PC-3 (cell line): ENCODE data around the gene EFCAB9. TPM values are rescaled to one million over a fixed set of nuclear protein-coding genes. Genes with fewer than 3 reads are reported as not detected.

ENCODE experiments used
- ATAC-seq: fragments of 200-7000 bp; cut with Tn5 transposase; 2 replicates; pipeline ENCODE4 v1.9.1; 2020; ENCODE audit warnings: mild to moderate bottlenecking, moderate library complexity
- BruUV-seq: library from RNA; stranded (reverse); fragments of 400-500 nt; replicated peaks from 2 replicates; lab custom pipeline; 2021; lab: Mats Ljungman, UMichigan
- CTCF ChIA-PET: fragments of 300-600 bp; sonication (Branson Sonifier 250); formaldehyde crosslinking; loops from one replicate; lab custom pipeline; 2022; ENCODE audit warnings: antibody characterized with exemption; lab: Charles Lee
- POLR2A ChIA-PET: fragments of 300-600 bp; sonication (Branson Sonifier 250); formaldehyde crosslinking; loops from one replicate; lab custom pipeline; 2022; ENCODE audit warnings: antibody characterized with exemption; ENCODE audit not compliant: unreplicated experiment; lab: Charles Lee
- DNase-seq: peaks from one replicate; pipeline ENCODE4 v3.0.0-alpha.2; 2015
- H2AFZ ChIP-seq: fragments of 300-600 bp; sonication (generic); 2 replicates; pipeline ENCODE4 v1.6.0; 2016; ENCODE audit warnings: antibody characterized with exemption, low read length
- H3F3A ChIP-seq: fragments of 300-600 bp; sonication (generic); one replicate; pipeline ENCODE4 v1.6.0; 2017; ENCODE audit warnings: antibody characterized with exemption, low read length, control low read depth, mild to moderate bottlenecking; ENCODE audit not compliant: unreplicated experiment
- H3K27ac ChIP-seq: fragments of 300-600 bp; sonication (generic); 2 replicates; pipeline ENCODE4 v1.5.1; 2016; ENCODE audit warnings: mild to moderate bottlenecking, low read length
- H3K27me3 ChIP-seq: fragments of 300-600 bp; sonication (generic); 2 replicates; pipeline ENCODE4 v1.6.1; 2016; ENCODE audit warnings: low read length, mixed read lengths
- H3K36me3 ChIP-seq: fragments of 300-600 bp; sonication (generic); 2 replicates; pipeline ENCODE4 v1.6.1; 2016; ENCODE audit warnings: low read depth, mixed run types, low read length, mixed read lengths
- H3K4me1 ChIP-seq: fragments of 300-600 bp; sonication (generic); 2 replicates; pipeline ENCODE4 v1.5.1; 2016; ENCODE audit warnings: low read length; ENCODE audit not compliant: insufficient read depth
- H3K4me2 ChIP-seq: fragments of 300-600 bp; sonication (generic); 2 replicates; pipeline ENCODE4 v1.6.0; 2016; ENCODE audit warnings: low read length
- H3K4me3 ChIP-seq: fragments of 300-600 bp; sonication (generic); 2 replicates; pipeline ENCODE4 v1.5.1; 2016; ENCODE audit warnings: mild to moderate bottlenecking, low read length, mixed read lengths
- H3K79me2 ChIP-seq: fragments of 300-600 bp; sonication (generic); 2 replicates; pipeline ENCODE4 v1.6.1; 2017; ENCODE audit warnings: low read length, mixed read lengths
- H3K9ac ChIP-seq: fragments of 300-600 bp; sonication (generic); 2 replicates; pipeline ENCODE4 v1.6.0; 2016; ENCODE audit warnings: mild to moderate bottlenecking, low read length
- H3K9me2 ChIP-seq: fragments of 300-600 bp; sonication (generic); replicated peaks from 2 replicates; pipeline ENCODE4 v1.6.1; 2016; ENCODE audit warnings: mixed run types, low read length, mixed read lengths
- H3K9me3 ChIP-seq: fragments of 300-600 bp; sonication (generic); 2 replicates; pipeline ENCODE4 v1.6.1; 2016; ENCODE audit warnings: low read length, mixed read lengths
- H4K20me1 ChIP-seq: fragments of 300-600 bp; sonication (generic); 2 replicates; pipeline ENCODE4 v1.6.1; 2016; ENCODE audit warnings: low read length, mixed read lengths
- CTCF ChIP-seq: fragments of 300-600 bp; sonication (generic); conservative IDR thresholded peaks from 2 replicates; pipeline ENCODE4 v1.5.1; 2017; ENCODE audit warnings: antibody characterized with exemption, low read depth, mild to moderate bottlenecking, low read length
- EZH2 ChIP-seq: fragments of 300-600 bp; sonication (generic); IDR thresholded peaks from one replicate; pipeline ENCODE4 v1.6.1; 2017; ENCODE audit warnings: antibody characterized with exemption, mild to moderate bottlenecking, low read length; ENCODE audit not compliant: unreplicated experiment
- EZH2phosphoT487 ChIP-seq: fragments of 300-600 bp; sonication (generic); IDR thresholded peaks from 2 replicates; pipeline ENCODE4 v1.6.1; 2018; ENCODE audit warnings: mild to moderate bottlenecking, antibody characterized with exemption, low read length, borderline replicate concordance
- intact Hi-C: fragments of 100-400 bp; cut with micrococcal nuclease; formaldehyde crosslinking; loops from 2 replicates; pipeline ENCODE4 v1.9.0; 2023
- total RNA-seq: library from RNA; depleted of rRNA; stranded (reverse); fragments of >200 nt; gene quantifications from 2 replicates; pipeline ENCODE4 v1.2.3, GENCODE V29; 2014

EFCAB9 gene
- total RNA-seq, 1 experiment from 2014 or later = not detected

GRCh38 chr5:172219296-172219695, 25.3 kb downstream of the EFCAB9 start:
- no peak overlapping the region for H2AFZ ChIP-seq
- no peaks in the 10 kb centered on the region for H3K4me1 ChIP-seq
- no peaks in the 10 kb centered on the region for H3K9me2 ChIP-seq
- BruUV-seq = no TSS peak
- no peaks in the 10 kb centered on the region for H3K9me3 ChIP-seq
- no peaks in the 10 kb centered on the region for H4K20me1 ChIP-seq
- H3K4me3 ChIP-seq = no peak overlapping the region
- H3K27me3 ChIP-seq = no peaks in the 10 kb centered on the region
- intact Hi-C loops = no loop called here
- H3F3A ChIP-seq = no peaks in the 10 kb centered on the region
- TF ChIP-seq EZH2 (no peak), EZH2phosphoT487 (no peak), CTCF (no peak)
- H3K27ac ChIP-seq = no peak overlapping the region
- CTCF ChIA-PET = no interaction called here
- POLR2A ChIA-PET = no interaction called here
- DNase-seq (no peak), ATAC-seq (no peak)
- H3K36me3 ChIP-seq = peaks cover 15% of the 10 kb centered on the region
- H3K79me2 ChIP-seq = no peaks in the 10 kb centered on the region
- H3K4me2 ChIP-seq = no peak overlapping the region
- no peak overlapping the region for H3K9ac ChIP-seq

GRCh38 chr5:172223901-172224873, 30.2 kb downstream of the EFCAB9 start:
- Histone ChIP-seq H3K27me3 (no peaks in the 10 kb centered on the region), H3F3A (no peaks in the 10 kb centered on the region), H3K9ac (no peak overlapping the region), H3K4me3 (no peak overlapping the region), H3K79me2 (no peaks in the 10 kb centered on the region), H3K9me2 (no peaks in the 10 kb centered on the region), H3K9me3 (no peaks in the 10 kb centered on the region), H2AFZ (no peak overlapping the region), H3K27ac (no peak overlapping the region), H4K20me1 (no peaks in the 10 kb centered on the region), H3K4me1 (no peaks in the 10 kb centered on the region), H3K36me3 (peaks cover 14% of the 10 kb centered on the region), H3K4me2 (no peak overlapping the region)
- CTCF ChIA-PET = no interaction called here
- TF ChIP-seq EZH2 (no peak), EZH2phosphoT487 (no peak), CTCF (no peak)
- POLR2A ChIA-PET = no interaction called here
- intact Hi-C loops = no loop called here
- ATAC-seq (no peak), DNase-seq (no peak)
- BruUV-seq = no TSS peak

DNA sequence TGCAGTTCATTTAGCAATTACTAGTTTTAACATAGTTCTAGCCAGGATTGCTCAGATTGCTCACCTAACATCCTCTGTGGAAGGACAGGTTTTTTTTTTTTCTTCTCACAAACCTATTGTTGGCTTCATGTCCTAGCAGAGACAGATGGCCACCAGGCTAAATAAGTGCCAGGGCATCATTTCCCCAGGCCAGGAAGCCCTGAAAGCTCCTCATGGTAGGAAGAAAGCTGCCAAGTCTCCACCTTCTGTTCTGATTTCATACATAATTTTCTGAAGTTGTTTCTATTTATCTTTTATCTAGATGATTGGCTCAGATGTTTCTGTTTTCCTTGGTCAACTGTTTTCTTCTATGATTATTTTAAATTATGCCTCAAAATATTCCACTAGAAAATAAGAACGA, 31.0 kb downstream of the EFCAB9 start:
- no peak overlapping the region for H2AFZ ChIP-seq
- peaks cover 15% of the 10 kb centered on the region for H3K36me3 ChIP-seq
- H3K27me3 ChIP-seq = no peaks in the 10 kb centered on the region
- H3K4me2 ChIP-seq = no peak overlapping the region
- H3K9me2 ChIP-seq = no peaks in the 10 kb centered on the region
- POLR2A ChIA-PET = no interaction called here
- DNase-seq (no peak), ATAC-seq (no peak)
- CTCF ChIA-PET = interaction anchor here (0.6 kb wide), 1 partner anchor 146 kb away, joined by 3 read pairs; no protein-coding TSS in a partner anchor
- no peaks in the 10 kb centered on the region for H3K4me1 ChIP-seq
- no peaks in the 10 kb centered on the region for H3K79me2 ChIP-seq
- intact Hi-C loops = no loop called here
- H3K27ac ChIP-seq = no peak overlapping the region
- H4K20me1 ChIP-seq = no peaks in the 10 kb centered on the region
- H3K9me3 ChIP-seq = no peaks in the 10 kb centered on the region
- no peaks in the 10 kb centered on the region for H3F3A ChIP-seq
- TF ChIP-seq EZH2 (no peak), EZH2phosphoT487 (no peak), CTCF (no peak)
- BruUV-seq = no TSS peak
- no peak overlapping the region for H3K4me3 ChIP-seq
- no peak overlapping the region for H3K9ac ChIP-seq
